ENCODE data around the gene GOLGA2. TPM values are rescaled to one million over a fixed set of nuclear protein-coding genes. Genes with fewer than 3 reads are reported as not detected.

GOLGA2 gene
- total RNA-seq, 2 experiments from 2014 or later, result 28.2 to 58.2 TPM

GRCh38 chr9:128222880-128223670 lies 52.7 kb downstream of the GOLGA2 start:
- Histone ChIP-seq H3K9me3 (ENCODE audit: low read length) (no peaks in the 10 kb centered on the region), H3K4me3 (ENCODE audit: low read depth, low read length, poor library complexity, severe bottlenecking) (no peak overlapping the region), H3K27ac (ENCODE audit: low read depth, low read length, poor library complexity, severe bottlenecking) (no peak overlapping the region), H2AFZ (ENCODE audit: low read length) (no peak overlapping the region), H3K36me3 (ENCODE audit: insufficient read depth, low read length) (no peaks in the 10 kb centered on the region), H3K4me2 (ENCODE audit: low read length) (no peak overlapping the region), H3K4me1 (ENCODE audit: insufficient read depth, low read length, poor library complexity, severe bottlenecking) (peaks cover 9% of the 10 kb centered on the region), H3K9me2 (ENCODE audit: insufficient read depth, low read length) (no peaks in the 10 kb centered on the region), H4K20me1 (ENCODE audit: insufficient read depth, low read length) (no peaks in the 10 kb centered on the region), H3K79me2 (ENCODE audit: insufficient read depth, low read depth, low read length) (no peaks in the 10 kb centered on the region)
- intact Hi-C loops (cut with micrococcal nuclease; ENCODE audit: unreplicated experiment), result no loop called here
- no TSS peak for BruUV-seq (replicated peaks)
- POLR2A ChIA-PET, result no interaction called here
- TF ChIP-seq, protein P1, sequence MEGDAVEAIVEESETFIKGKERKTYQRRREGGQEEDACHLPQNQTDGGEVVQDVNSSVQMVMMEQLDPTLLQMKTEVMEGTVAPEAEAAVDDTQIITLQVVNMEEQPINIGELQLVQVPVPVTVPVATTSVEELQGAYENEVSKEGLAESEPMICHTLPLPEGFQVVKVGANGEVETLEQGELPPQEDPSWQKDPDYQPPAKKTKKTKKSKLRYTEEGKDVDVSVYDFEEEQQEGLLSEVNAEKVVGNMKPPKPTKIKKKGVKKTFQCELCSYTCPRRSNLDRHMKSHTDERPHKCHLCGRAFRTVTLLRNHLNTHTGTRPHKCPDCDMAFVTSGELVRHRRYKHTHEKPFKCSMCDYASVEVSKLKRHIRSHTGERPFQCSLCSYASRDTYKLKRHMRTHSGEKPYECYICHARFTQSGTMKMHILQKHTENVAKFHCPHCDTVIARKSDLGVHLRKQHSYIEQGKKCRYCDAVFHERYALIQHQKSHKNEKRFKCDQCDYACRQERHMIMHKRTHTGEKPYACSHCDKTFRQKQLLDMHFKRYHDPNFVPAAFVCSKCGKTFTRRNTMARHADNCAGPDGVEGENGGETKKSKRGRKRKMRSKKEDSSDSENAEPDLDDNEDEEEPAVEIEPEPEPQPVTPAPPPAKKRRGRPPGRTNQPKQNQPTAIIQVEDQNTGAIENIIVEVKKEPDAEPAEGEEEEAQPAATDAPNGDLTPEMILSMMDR (conservative IDR thresholded peaks at IDR 0.05; ENCODE audit: low read length), result no peak
- no peak for TF ChIP-seq EZH2phosphoT487 (IDR thresholded peaks at IDR 0.05; ENCODE audit: borderline replicate concordance, low read depth, low read length)
- CTCF ChIA-PET (ENCODE audit: unreplicated experiment), result no interaction called here
- no peak for DNase-seq (ENCODE audit: low spot score)

DNA sequence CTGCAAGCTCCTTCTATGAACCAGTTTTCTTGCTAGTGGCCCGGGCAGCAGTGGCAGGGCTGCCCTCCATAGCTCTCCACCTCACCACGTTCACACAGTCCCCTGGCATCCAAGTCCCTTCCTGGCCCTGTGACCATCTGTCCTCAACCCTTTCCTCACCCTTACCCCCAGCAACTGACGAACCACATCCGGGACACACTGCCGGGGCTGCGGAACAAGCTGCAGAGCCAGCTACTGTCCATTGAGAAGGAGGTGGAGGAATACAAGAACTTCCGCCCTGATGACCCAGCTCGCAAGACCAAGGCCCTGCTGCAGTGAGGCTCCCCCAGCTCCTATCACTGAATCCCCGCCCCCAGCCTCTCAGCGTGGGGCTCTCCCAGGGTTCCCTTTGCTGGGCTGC lies 53.8 kb downstream of the GOLGA2 start:
- CTCF ChIA-PET (ENCODE audit: unreplicated experiment), result interaction anchor here (0.5 kb wide), 1 partner anchor 24 kb away, joined by 4 read pairs; no protein-coding TSS in a partner anchor
- no peak overlapping the region for H3K4me3 ChIP-seq (ENCODE audit: low read depth, low read length, poor library complexity, severe bottlenecking)
- no peaks in the 10 kb centered on the region for H4K20me1 ChIP-seq (ENCODE audit: insufficient read depth, low read length)
- no peaks in the 10 kb centered on the region for H3K36me3 ChIP-seq (ENCODE audit: insufficient read depth, low read length)
- no peaks in the 10 kb centered on the region for H3K9me3 ChIP-seq (ENCODE audit: low read length)
- H3K27ac ChIP-seq (ENCODE audit: low read depth, low read length, poor library complexity, severe bottlenecking), result no peak overlapping the region
- H2AFZ ChIP-seq (ENCODE audit: low read length), result no peak overlapping the region
- H3K79me2 ChIP-seq (ENCODE audit: insufficient read depth, low read depth, low read length), result no peaks in the 10 kb centered on the region
- POLR2A ChIA-PET, result no interaction called here
- no TSS peak for BruUV-seq (replicated peaks)
- no peak for DNase-seq (ENCODE audit: low spot score)
- H3K4me1 ChIP-seq (ENCODE audit: insufficient read depth, low read length, poor library complexity, severe bottlenecking), result peaks cover 10% of the 10 kb centered on the region
- TF ChIP-seq EZH2phosphoT487 (IDR thresholded peaks at IDR 0.05; ENCODE audit: borderline replicate concordance, low read depth, low read length), result no peak
- TF ChIP-seq, protein P1 (conservative IDR thresholded peaks at IDR 0.05; ENCODE audit: low read length), result no peak
- no peak overlapping the region for H3K4me2 ChIP-seq (ENCODE audit: low read length)
- intact Hi-C loops (cut with micrococcal nuclease; ENCODE audit: unreplicated experiment), result no loop called here
- H3K9me2 ChIP-seq (ENCODE audit: insufficient read depth, low read length), result no peaks in the 10 kb centered on the region

DNA sequence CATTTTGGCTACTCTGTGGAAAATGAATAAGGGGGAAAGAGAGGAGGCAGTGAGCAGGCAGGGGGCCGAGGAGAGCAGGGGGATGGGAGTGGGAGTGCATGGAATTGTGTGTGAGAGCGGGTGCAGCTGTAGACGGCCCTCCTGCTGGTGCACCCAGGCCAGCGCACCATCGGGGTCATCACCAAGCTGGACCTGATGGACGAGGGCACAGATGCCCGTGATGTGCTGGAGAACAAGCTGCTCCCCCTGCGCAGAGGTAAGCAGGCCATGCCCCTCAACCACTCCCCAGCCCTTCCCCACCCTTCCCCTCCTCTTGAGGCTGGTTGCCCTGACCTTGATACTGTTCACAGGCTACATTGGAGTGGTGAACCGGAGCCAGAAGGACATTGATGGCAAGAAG lies 56.0 kb downstream of the GOLGA2 start:
- no peak overlapping the region for H3K4me3 ChIP-seq (ENCODE audit: low read depth, low read length, poor library complexity, severe bottlenecking)
- DNase-seq (ENCODE audit: low spot score), result no peak
- H3K4me2 ChIP-seq (ENCODE audit: low read length), result no peak overlapping the region
- H3K79me2 ChIP-seq (ENCODE audit: insufficient read depth, low read depth, low read length), result no peaks in the 10 kb centered on the region
- intact Hi-C loops (cut with micrococcal nuclease; ENCODE audit: unreplicated experiment), result no loop called here
- no peaks in the 10 kb centered on the region for H3K9me3 ChIP-seq (ENCODE audit: low read length)
- no peak overlapping the region for H3K27ac ChIP-seq (ENCODE audit: low read depth, low read length, poor library complexity, severe bottlenecking)
- BruUV-seq (replicated peaks), result no TSS peak
- H3K9me2 ChIP-seq (ENCODE audit: insufficient read depth, low read length), result no peaks in the 10 kb centered on the region
- H3K4me1 ChIP-seq (ENCODE audit: insufficient read depth, low read length, poor library complexity, severe bottlenecking), result peaks cover 10% of the 10 kb centered on the region
- H4K20me1 ChIP-seq (ENCODE audit: insufficient read depth, low read length), result no peaks in the 10 kb centered on the region
- CTCF ChIA-PET (ENCODE audit: unreplicated experiment), result no interaction called here
- POLR2A ChIA-PET, result no interaction called here
- H3K36me3 ChIP-seq (ENCODE audit: insufficient read depth, low read length), result no peaks in the 10 kb centered on the region
- no peak overlapping the region for H2AFZ ChIP-seq (ENCODE audit: low read length)
- TF ChIP-seq EZH2phosphoT487 (IDR thresholded peaks at IDR 0.05; ENCODE audit: borderline replicate concordance, low read depth, low read length), result no peak
- TF ChIP-seq, protein P1 (conservative IDR thresholded peaks at IDR 0.05; ENCODE audit: low read length), result no peak

Measured in OCI-LY7 (cell line).